Keratinocyte (primary cell): Measurements from ENCODE around the gene MLLT6. TPM values are rescaled to one million over a fixed set of nuclear protein-coding genes. Genes with fewer than 3 reads are reported as not detected.
A peak's percentile ranks its signal among the peaks of the same experiment; 100 is the strongest.

Experiments used
- DNase-seq: peaks from one replicate; pipeline ENCODE4 v3.0.0-alpha.2; 2011; ENCODE audit warnings: low read depth, missing footprints, low spot score
- FAIRE-seq: peaks from 2 replicates; lab custom pipeline; 2011; peaks lifted over from hg19 to GRCh38; lab: Jason Lieb, UNC
- H2AFZ ChIP-seq: 2 replicates; pipeline ENCODE4 v1.6.0; 2012; ENCODE audit warnings: low read length, control low read depth, inconsistent platforms; ENCODE audit not compliant: control insufficient read depth
- H3K27ac ChIP-seq: 2 replicates; pipeline ENCODE4 v1.5.1; 2011; ENCODE audit warnings: low read length; ENCODE audit not compliant: control insufficient read depth, insufficient read depth
- H3K27me3 ChIP-seq: 3 replicates; pipeline ENCODE4 v1.6.0; 2011; ENCODE audit warnings: low read length; ENCODE audit not compliant: control insufficient read depth, insufficient read depth; ENCODE audit errors: extremely low read depth
- H3K36me3 ChIP-seq, 2 experiments: 2 replicates in 1 of 2; 3 replicates in 1 of 2; pipeline ENCODE4 v1.5.1; 2011; ENCODE audit warnings: low read length in 2 of 2, mild to moderate bottlenecking in 1 of 2; ENCODE audit not compliant: control insufficient read depth in 2 of 2, insufficient read depth in 2 of 2; ENCODE audit errors: extremely low read depth in 1 of 2
- H3K4me1 ChIP-seq: 3 replicates; pipeline ENCODE4 v1.5.1; 2011; ENCODE audit warnings: low read length; ENCODE audit not compliant: control insufficient read depth, insufficient read depth; ENCODE audit errors: extremely low read depth
- H3K4me2 ChIP-seq: 3 replicates; pipeline ENCODE4 v1.6.0; 2011; ENCODE audit warnings: low read depth, low read length; ENCODE audit not compliant: control insufficient read depth, insufficient read depth; ENCODE audit errors: extremely low read depth
- H3K4me3 ChIP-seq, 3 experiments: fragments of 200-600 bp in 1 of 3; sonication (generic) in 1 of 3; 2 replicates in 2 of 3; 3 replicates in 1 of 3; pipeline ENCODE4 v1.5.1; 2011 to 2016; ENCODE audit warnings: low read length in 3 of 3, mild to moderate bottlenecking in 3 of 3, control low read depth in 2 of 3, inconsistent platforms in 1 of 3, low read depth in 1 of 3, mixed read lengths in 1 of 3, mixed run types in 1 of 3, moderate library complexity in 1 of 3; ENCODE audit not compliant: control insufficient read depth in 2 of 3, insufficient read depth in 2 of 3; ENCODE audit errors: extremely low read depth in 1 of 3
- H3K79me2 ChIP-seq: 2 replicates; pipeline ENCODE4 v1.6.0; 2012; ENCODE audit warnings: low read length; ENCODE audit not compliant: control insufficient read depth, insufficient read depth
- H3K9ac ChIP-seq: 3 replicates; pipeline ENCODE4 v1.6.0; 2011; ENCODE audit warnings: low read length; ENCODE audit not compliant: control insufficient read depth, insufficient read depth; ENCODE audit errors: extremely low read depth
- H3K9me1 ChIP-seq: 3 replicates; pipeline ENCODE4 v1.6.0; 2011; ENCODE audit warnings: low read length; ENCODE audit not compliant: control insufficient read depth, insufficient read depth; ENCODE audit errors: extremely low read depth
- H3K9me3 ChIP-seq: 2 replicates; pipeline ENCODE4 v1.5.1; 2012; ENCODE audit warnings: low read depth, low read length; ENCODE audit not compliant: control insufficient read depth
- H4K20me1 ChIP-seq: 3 replicates; pipeline ENCODE4 v1.6.0; 2011; ENCODE audit warnings: low read length; ENCODE audit not compliant: control insufficient read depth, insufficient read depth; ENCODE audit errors: extremely low read depth
- EZH2 ChIP-seq: IDR thresholded peaks from one replicate; pipeline ENCODE4 v1.6.1; 2012; ENCODE audit warnings: inconsistent platforms, mild to moderate bottlenecking, low read length, moderate library complexity
- dilution Hi-C: fragments of 300-500 bp; cut with MboI; formaldehyde crosslinking; loops from one replicate; pipeline ENCODE4 v1.7.0; 2020; ENCODE audit warnings: low sequenced_read_pairs; ENCODE audit not compliant: extremely low pct_ligation_motif_present
- polyA plus RNA-seq, 5 experiments: library from polyadenylated mRNA; depleted of rRNA in 3 of 5; stranded (reverse) in 3 of 5; stranded (forward) in 1 of 5; unstranded in 1 of 5; fragments of >200 nt; gene quantifications; 1 replicate in 1 of 5; 2 replicates in 3 of 5; 3 replicates in 1 of 5; pipeline versions ENCODE4 v1.2.1 to v1.2.3, GENCODE V29; 2011 to 2012; ENCODE audit warnings: missing spikeins in 2 of 5, low read depth in 1 of 5, low replicate concordance in 1 of 5
- TF ChIP-seq, protein P1 (sequence below), 3 experiments: IDR thresholded peaks in 1 of 3; conservative IDR thresholded peaks in 1 of 3; optimal IDR thresholded peaks in 1 of 3; 2 replicates in 2 of 3; 3 replicates in 1 of 3; pipeline versions ENCODE3 to v1.5.1; 2011; ENCODE audit warnings: low read length in 3 of 3, mild to moderate bottlenecking in 3 of 3, moderate library complexity in 2 of 3, control low read depth in 1 of 3, inconsistent platforms in 1 of 3; ENCODE audit not compliant: insufficient read depth in 2 of 3; ENCODE audit errors: extremely low read depth in 1 of 3

The MLLT6 gene
- polyA plus RNA-seq, 1 donor (not counting 4 experiments of a cell fraction or from before 2014, with no cell fraction given), result 17.4 TPM

DNA sequence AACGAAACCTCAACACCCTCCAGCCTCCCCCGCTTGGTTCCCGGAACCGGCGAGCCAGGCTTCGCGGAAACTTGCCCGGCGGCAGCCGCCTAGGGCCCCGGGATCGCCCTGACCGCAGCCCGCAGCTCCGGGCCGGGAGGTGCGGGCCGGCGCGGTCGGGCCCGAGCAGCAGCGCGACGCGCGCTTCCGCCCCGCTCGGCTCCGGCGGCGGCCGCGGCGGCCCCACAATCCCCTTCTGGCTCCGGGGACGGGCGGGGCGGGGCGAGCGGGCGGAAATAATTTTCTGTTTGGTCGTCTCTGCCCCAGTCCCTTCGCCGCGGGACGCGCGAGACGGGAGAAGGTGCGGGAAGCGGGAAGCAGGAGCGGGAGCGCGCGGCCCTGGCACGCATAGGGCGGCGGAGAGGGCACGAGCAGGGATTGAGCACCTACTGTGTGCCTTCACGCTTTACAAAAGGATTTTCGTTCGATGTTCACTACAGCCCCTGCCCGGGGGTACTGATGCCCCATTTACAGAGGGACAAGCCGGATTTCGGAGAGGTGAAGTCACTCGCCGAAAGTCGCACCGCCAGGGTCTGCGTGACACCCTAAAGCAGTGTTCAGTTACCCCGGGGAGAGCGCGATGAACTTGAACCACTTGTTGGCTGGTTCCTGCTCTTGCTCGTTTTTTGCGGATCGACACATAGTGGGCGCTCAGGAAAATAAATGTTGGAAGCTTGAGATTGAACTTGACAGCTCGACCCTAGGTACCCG lies 2.7 kb upstream of the MLLT6 start:
- Histone ChIP-seq H3K9ac (peak overlapping the region; percentile 85), H3K4me2 (peak overlapping the region; percentile 96), H4K20me1 (no peaks in the 10 kb centered on the region), H3K9me3 (no peaks in the 10 kb centered on the region), H3K4me1 (peaks cover 38% of the 10 kb centered on the region), H3K4me3 (peak overlapping the region; percentile 51 to 84 (median 82)), H2AFZ (peak overlapping the region; percentile 70), H3K27ac (peak overlapping the region; percentile 72), H3K27me3 (peaks cover 3% of the 10 kb centered on the region), H3K9me1 (no peaks in the 10 kb centered on the region), H3K36me3 (no peaks in the 10 kb centered on the region), H3K79me2 (no peaks in the 10 kb centered on the region)
- TF ChIP-seq EZH2, result no peak
- TF ChIP-seq, protein P1, sequence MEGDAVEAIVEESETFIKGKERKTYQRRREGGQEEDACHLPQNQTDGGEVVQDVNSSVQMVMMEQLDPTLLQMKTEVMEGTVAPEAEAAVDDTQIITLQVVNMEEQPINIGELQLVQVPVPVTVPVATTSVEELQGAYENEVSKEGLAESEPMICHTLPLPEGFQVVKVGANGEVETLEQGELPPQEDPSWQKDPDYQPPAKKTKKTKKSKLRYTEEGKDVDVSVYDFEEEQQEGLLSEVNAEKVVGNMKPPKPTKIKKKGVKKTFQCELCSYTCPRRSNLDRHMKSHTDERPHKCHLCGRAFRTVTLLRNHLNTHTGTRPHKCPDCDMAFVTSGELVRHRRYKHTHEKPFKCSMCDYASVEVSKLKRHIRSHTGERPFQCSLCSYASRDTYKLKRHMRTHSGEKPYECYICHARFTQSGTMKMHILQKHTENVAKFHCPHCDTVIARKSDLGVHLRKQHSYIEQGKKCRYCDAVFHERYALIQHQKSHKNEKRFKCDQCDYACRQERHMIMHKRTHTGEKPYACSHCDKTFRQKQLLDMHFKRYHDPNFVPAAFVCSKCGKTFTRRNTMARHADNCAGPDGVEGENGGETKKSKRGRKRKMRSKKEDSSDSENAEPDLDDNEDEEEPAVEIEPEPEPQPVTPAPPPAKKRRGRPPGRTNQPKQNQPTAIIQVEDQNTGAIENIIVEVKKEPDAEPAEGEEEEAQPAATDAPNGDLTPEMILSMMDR (optimal IDR thresholded peaks at IDR 0.05 in 1 of 3, IDR thresholded peaks at IDR 0.05 in 1 of 3, conservative IDR thresholded peaks at IDR 0.05 in 1 of 3; ENCODE audit: extremely low read depth in 1 of 3, insufficient read depth in 2 of 3, low read length in 3 of 3), result no peak
- DNase-seq, result no peak
- dilution Hi-C loops, result no loop called here
- FAIRE-seq, result no peak

DNA sequence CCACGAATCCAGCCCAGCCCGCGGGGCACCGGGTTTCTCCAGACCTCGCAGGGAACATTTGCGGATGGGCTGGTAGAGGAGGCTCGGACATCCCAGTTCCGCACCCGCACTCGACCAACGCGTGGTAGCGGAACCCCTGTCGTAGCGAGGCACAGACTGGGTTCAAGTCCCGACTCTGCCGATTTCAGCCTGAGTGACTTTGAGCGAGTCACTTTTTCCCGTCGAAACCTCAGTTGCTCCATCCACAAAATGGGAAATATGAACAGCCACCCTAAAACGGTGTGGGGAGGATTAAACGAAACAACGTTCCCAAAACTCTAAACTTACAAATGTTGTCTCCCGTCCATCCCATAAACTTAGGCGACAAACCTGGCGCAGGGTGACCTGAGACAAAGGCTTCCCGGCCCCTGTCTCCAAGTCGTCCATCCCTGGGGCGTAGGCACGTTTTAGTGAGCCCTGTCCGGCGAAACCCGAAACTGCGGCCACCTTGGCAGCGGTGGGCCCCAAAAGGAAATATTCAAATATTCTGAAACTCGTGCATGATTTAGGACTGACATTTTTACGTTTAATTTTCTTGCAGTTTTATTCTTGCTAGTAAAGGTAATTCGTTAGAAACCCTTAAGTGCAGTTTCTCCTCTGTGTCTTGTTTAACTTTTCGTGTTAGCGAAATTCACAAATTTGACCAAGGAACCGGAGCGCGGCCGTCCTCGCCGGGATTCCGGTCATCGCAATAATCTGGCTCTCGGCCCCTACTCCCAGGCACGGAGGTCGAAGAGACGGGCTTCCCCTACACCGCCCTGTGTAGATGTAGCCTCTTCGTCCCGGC lies 1.9 kb upstream of the MLLT6 start:
- TF ChIP-seq, protein P1 (optimal IDR thresholded peaks at IDR 0.05 in 1 of 3, IDR thresholded peaks at IDR 0.05 in 1 of 3, conservative IDR thresholded peaks at IDR 0.05 in 1 of 3; ENCODE audit: extremely low read depth in 1 of 3, insufficient read depth in 2 of 3, low read length in 3 of 3), result no peak
- dilution Hi-C loops, result no loop called here
- H4K20me1 ChIP-seq, result no peaks in the 10 kb centered on the region
- H2AFZ ChIP-seq, result peak overlapping the region; percentile 36
- peak overlapping the region; percentile 96 for H3K4me2 ChIP-seq
- FAIRE-seq (no peak), DNase-seq (no peak)
- no peaks in the 10 kb centered on the region for H3K79me2 ChIP-seq
- H3K27me3 ChIP-seq, result no peaks in the 10 kb centered on the region
- peak overlapping the region; percentile 85 for H3K9ac ChIP-seq
- H3K4me1 ChIP-seq, result peaks cover 38% of the 10 kb centered on the region
- H3K9me3 ChIP-seq, result no peaks in the 10 kb centered on the region
- H3K36me3 ChIP-seq, result no peaks in the 10 kb centered on the region
- H3K4me3 ChIP-seq, result peak overlapping the region; percentile 51 to 84 (median 82)
- no peaks in the 10 kb centered on the region for H3K9me1 ChIP-seq
- H3K27ac ChIP-seq, result peak overlapping the region; percentile 72
